Adrenal gland (tissue), 5 donors: ENCODE data around the gene OR2AP1.

Experiments
- POLR2A ChIP-seq, 2 donors: fragments of 450-650 bp; IDR thresholded peaks; one replicate each; pipeline ENCODE4 v1.6.1; 2017; ENCODE audit warnings: antibody characterized with exemption in 2 of 2, mild to moderate bottlenecking in 2 of 2, moderate library complexity in 1 of 2
- TF ChIP-seq, protein P1 (sequence below), 6 experiments: fragments of 450-650 bp in 4 of 6; fragments of 200-600 bp in 2 of 6; sonication (generic) in 1 of 6; IDR thresholded peaks; 1 replicate in 5 of 6; 2 replicates in 1 of 6; pipeline versions ENCODE4 v1.5.1 to v1.8.0; 2016 to 2021; ENCODE audit warnings: antibody characterized with exemption in 6 of 6, mild to moderate bottlenecking in 2 of 6, moderate library complexity in 1 of 6
- donor health status: DM: no; HTN: no; CAD: no.

DNA sequence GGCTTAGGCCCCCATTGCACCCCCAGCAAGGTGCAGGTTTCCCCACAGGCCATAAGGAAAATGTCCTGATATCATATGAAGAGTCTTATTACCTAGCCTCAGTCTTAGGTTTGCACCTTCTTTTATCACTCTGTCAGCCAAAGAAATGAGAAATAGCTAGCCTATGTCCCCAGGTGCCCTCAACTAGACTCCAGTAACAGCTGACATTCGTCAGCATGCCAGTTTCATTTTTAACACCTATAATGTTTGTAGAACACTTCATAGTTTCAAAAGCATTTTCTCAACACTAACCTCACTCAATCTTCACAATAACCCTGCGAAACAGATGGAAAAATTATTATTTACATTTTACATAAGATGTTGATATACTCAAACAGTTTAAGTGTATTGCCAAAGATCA is 40.4 kb downstream of the OR2AP1 start:
- TF ChIP-seq, protein P1, sequence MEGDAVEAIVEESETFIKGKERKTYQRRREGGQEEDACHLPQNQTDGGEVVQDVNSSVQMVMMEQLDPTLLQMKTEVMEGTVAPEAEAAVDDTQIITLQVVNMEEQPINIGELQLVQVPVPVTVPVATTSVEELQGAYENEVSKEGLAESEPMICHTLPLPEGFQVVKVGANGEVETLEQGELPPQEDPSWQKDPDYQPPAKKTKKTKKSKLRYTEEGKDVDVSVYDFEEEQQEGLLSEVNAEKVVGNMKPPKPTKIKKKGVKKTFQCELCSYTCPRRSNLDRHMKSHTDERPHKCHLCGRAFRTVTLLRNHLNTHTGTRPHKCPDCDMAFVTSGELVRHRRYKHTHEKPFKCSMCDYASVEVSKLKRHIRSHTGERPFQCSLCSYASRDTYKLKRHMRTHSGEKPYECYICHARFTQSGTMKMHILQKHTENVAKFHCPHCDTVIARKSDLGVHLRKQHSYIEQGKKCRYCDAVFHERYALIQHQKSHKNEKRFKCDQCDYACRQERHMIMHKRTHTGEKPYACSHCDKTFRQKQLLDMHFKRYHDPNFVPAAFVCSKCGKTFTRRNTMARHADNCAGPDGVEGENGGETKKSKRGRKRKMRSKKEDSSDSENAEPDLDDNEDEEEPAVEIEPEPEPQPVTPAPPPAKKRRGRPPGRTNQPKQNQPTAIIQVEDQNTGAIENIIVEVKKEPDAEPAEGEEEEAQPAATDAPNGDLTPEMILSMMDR (IDR thresholded peaks at IDR 0.05): no peak
- TF ChIP-seq POLR2A (IDR thresholded peaks at IDR 0.05): no peak
